HEK293 (cell line): ENCODE results near the gene PRF1.

Experiments used
- ATF2 ChIP-seq: fragments of 450-650 bp; formaldehyde crosslinking; IDR thresholded peaks from 2 replicates; pipeline ENCODE4 v1.5.1; 2016; ENCODE audit warnings: missing biosample characterization, missing genetic modification characterization, low read depth
- CTCF ChIP-seq: fragments of 450-650 bp; formaldehyde crosslinking; IDR thresholded peaks from 2 replicates; pipeline ENCODE4 v1.5.1; 2016; ENCODE audit warnings: missing biosample characterization, missing genetic modification characterization
- GLIS2 ChIP-seq: fragments of 450-650 bp; formaldehyde crosslinking; IDR thresholded peaks from 2 replicates; pipeline ENCODE4 v1.5.1; 2016; ENCODE audit warnings: missing biosample characterization, missing genetic modification characterization
- SCRT2 ChIP-seq: fragments of 450-650 bp; formaldehyde crosslinking; IDR thresholded peaks from 2 replicates; pipeline ENCODE4 v1.5.1; 2016; ENCODE audit warnings: missing biosample characterization, missing genetic modification characterization
- TCF7L2 ChIP-seq: IDR thresholded peaks from 2 replicates; pipeline ENCODE4 v1.6.1; 2011; ENCODE audit warnings: low read depth, mild to moderate bottlenecking, inconsistent platforms, low read length, moderate library complexity, borderline replicate concordance
- ZNF175 ChIP-seq: fragments of 450-650 bp; formaldehyde crosslinking; IDR thresholded peaks from 2 replicates; pipeline ENCODE4 v1.5.1; 2016; ENCODE audit warnings: missing biosample characterization, missing genetic modification characterization
- ZNF473 ChIP-seq: fragments of 450-650 bp; formaldehyde crosslinking; IDR thresholded peaks from 2 replicates; pipeline ENCODE4 v1.5.1; 2017; ENCODE audit warnings: missing biosample characterization, missing genetic modification characterization

- TF ChIP-seq ZNF175 (tag by site-specific recombination), result no peak
- no peak for TF ChIP-seq CTCF
- no peak for TF ChIP-seq TCF7L2
- TF ChIP-seq SCRT2, result no peak
- no peak for TF ChIP-seq ZNF473 (tag by site-specific recombination)
- no peak for TF ChIP-seq GLIS2 (tag by site-specific recombination)
- no peak for TF ChIP-seq ATF2 (tag by site-specific recombination)
These were observed 7.0 kb downstream of the PRF1 start for GRCh38 chr10:70595566-70596016.
